Endothelial cell of umbilical vein (primary cell): ENCODE results near the gene MTFR1L. TPM values are rescaled to one million over a fixed set of nuclear protein-coding genes. Genes with fewer than 3 reads are reported as not detected.

Experiments used
- BruUV-seq: library from RNA; stranded (reverse); fragments of 400-500 nt; replicated peaks from 2 replicates; lab custom pipeline; 2021; lab: Mats Ljungman, UMichigan
- CTCF ChIA-PET: fragments of 300-600, 350-600 bp; sonication (Branson Sonifier 250); formaldehyde crosslinking; loops from one replicate; lab custom pipeline; 2021; ENCODE audit warnings: antibody characterized with exemption, inconsistent platforms; lab: Charles Lee
- POLR2A ChIA-PET: fragments of 300-600, 350-600 bp; sonication (Branson Sonifier 250); formaldehyde crosslinking; loops from one replicate; lab custom pipeline; 2021; ENCODE audit warnings: antibody characterized with exemption, inconsistent platforms; lab: Charles Lee
- DNase-seq: peaks from one replicate; pipeline ENCODE4 v3.0.0-alpha.2; 2011; ENCODE audit warnings: low read depth, low spot score
- FAIRE-seq: peaks from 2 replicates; lab custom pipeline; 2011; peaks lifted over from hg19 to GRCh38; lab: Jason Lieb, UNC
- H2AFZ ChIP-seq: 2 replicates; pipeline ENCODE4 v1.6.0; 2012; ENCODE audit warnings: low read depth, low read length, control low read depth, inconsistent platforms
- H3K27ac ChIP-seq: 2 replicates; pipeline ENCODE4 v1.5.1; 2011; ENCODE audit warnings: low read depth, mild to moderate bottlenecking, control low read depth, low read length, moderate library complexity; ENCODE audit not compliant: insufficient read depth
- H3K27me3 ChIP-seq, 2 experiments: 2 replicates each; pipeline versions ENCODE4 v1.6.0 to v1.6.1; 2011; ENCODE audit warnings: low read length in 2 of 2, mixed read lengths in 1 of 2; ENCODE audit not compliant: control insufficient read depth in 2 of 2, insufficient read depth in 2 of 2
- H3K36me3 ChIP-seq, 2 experiments: 2 replicates in 1 of 2; 3 replicates in 1 of 2; pipeline ENCODE4 v1.5.1; 2011; ENCODE audit warnings: low read length in 2 of 2, mild to moderate bottlenecking in 1 of 2, moderate library complexity in 1 of 2; ENCODE audit not compliant: control insufficient read depth in 2 of 2, insufficient read depth in 2 of 2; ENCODE audit errors: extremely low read depth in 1 of 2
- H3K4me1 ChIP-seq: 3 replicates; pipeline ENCODE4 v1.5.1; 2011; ENCODE audit warnings: mild to moderate bottlenecking, low read length; ENCODE audit not compliant: control insufficient read depth, insufficient read depth; ENCODE audit errors: extremely low read depth
- H3K4me2 ChIP-seq: 2 replicates; pipeline ENCODE4 v1.6.1; 2011; ENCODE audit warnings: low read length, control low read depth, mixed read lengths; ENCODE audit not compliant: insufficient read depth
- H3K4me3 ChIP-seq, 3 experiments: fragments of 200-600 bp in 1 of 3; sonication (generic), shearing (Covaris generic) in 1 of 3; replicated peaks in 1 of 3; 2 replicates each; pipeline ENCODE4 v1.5.1; 2011 to 2016; ENCODE audit warnings: control low read depth in 3 of 3, low read length in 3 of 3, mild to moderate bottlenecking in 2 of 3, inconsistent platforms in 1 of 3, low read depth in 1 of 3, moderate library complexity in 1 of 3; ENCODE audit not compliant: insufficient read depth in 1 of 3
- H3K79me2 ChIP-seq: 2 replicates; pipeline ENCODE4 v1.6.0; 2012; ENCODE audit warnings: low read length, inconsistent platforms; ENCODE audit not compliant: control insufficient read depth, insufficient read depth
- H3K9ac ChIP-seq: replicated peaks from 2 replicates; pipeline ENCODE3; 2011; ENCODE audit warnings: low read length, control low read depth; ENCODE audit not compliant: insufficient read depth; ENCODE audit errors: extremely low read depth
- H3K9me1 ChIP-seq: replicated peaks from 3 replicates; pipeline ENCODE4 v1.6.0; 2011; ENCODE audit warnings: mild to moderate bottlenecking, low read length; ENCODE audit not compliant: control insufficient read depth, insufficient read depth; ENCODE audit errors: extremely low read depth
- H3K9me3 ChIP-seq: replicated peaks from 2 replicates; pipeline ENCODE4 v1.5.1; 2012; ENCODE audit warnings: low read length, inconsistent platforms; ENCODE audit not compliant: control insufficient read depth, insufficient read depth
- H4K20me1 ChIP-seq: replicated peaks from 2 replicates; pipeline ENCODE3; 2011; ENCODE audit warnings: mild to moderate bottlenecking, low read length; ENCODE audit not compliant: control insufficient read depth, insufficient read depth; ENCODE audit errors: extremely low read depth
- CTCF ChIP-seq, 2 donors: IDR thresholded peaks; 1 replicate in 1 of 2; 2 replicates in 1 of 2; pipeline ENCODE4 v1.5.1; 2011; ENCODE audit warnings: low read length in 2 of 2, mild to moderate bottlenecking in 2 of 2, moderate library complexity in 2 of 2, control low read depth in 1 of 2, inconsistent platforms in 1 of 2, low read depth in 1 of 2; ENCODE audit not compliant: insufficient read depth in 1 of 2; ENCODE audit errors: extremely low read depth in 1 of 2
- EZH2 ChIP-seq: IDR thresholded peaks from 2 replicates; pipeline ENCODE4 v1.6.1; 2012; ENCODE audit warnings: borderline replicate concordance, low read depth, mild to moderate bottlenecking, moderate library complexity, low read length, inconsistent platforms; ENCODE audit not compliant: severe bottlenecking
- FOS ChIP-seq: IDR thresholded peaks from 2 replicates; pipeline ENCODE4 v1.6.1; 2011; ENCODE audit warnings: mild to moderate bottlenecking, low read length, moderate library complexity, borderline replicate concordance; ENCODE audit not compliant: insufficient read depth
- GATA2 ChIP-seq: IDR thresholded peaks from 2 replicates; pipeline ENCODE4 v1.7.0; 2011; ENCODE audit warnings: low read depth, mild to moderate bottlenecking, moderate library complexity, mixed read lengths, low read length; ENCODE audit not compliant: insufficient read length, insufficient read depth
- JUN ChIP-seq: IDR thresholded peaks from 2 replicates; pipeline ENCODE4 v1.6.1; 2011; ENCODE audit warnings: borderline replicate concordance, low read depth; ENCODE audit not compliant: insufficient read length, insufficient read depth
- MAX ChIP-seq: IDR thresholded peaks from 2 replicates; pipeline ENCODE4 v1.6.1; 2011; ENCODE audit not compliant: insufficient read depth, insufficient read length
- MYC ChIP-seq: IDR thresholded peaks from one replicate; pipeline ENCODE4 v1.6.1; 2011; ENCODE audit warnings: mild to moderate bottlenecking, low read depth, low read length
- POLR2A ChIP-seq: IDR thresholded peaks from 2 replicates; pipeline ENCODE4 v1.6.1; 2012; ENCODE audit warnings: low read depth, mild to moderate bottlenecking, control low read depth, low read length
- POLR2AphosphoS5 ChIP-seq: IDR thresholded peaks from 2 replicates; pipeline ENCODE4 v1.6.1; 2012; ENCODE audit warnings: low read depth, mild to moderate bottlenecking, control low read depth, low read length, moderate library complexity; ENCODE audit not compliant: insufficient read depth
- dilution Hi-C: fragments of 300-500 bp; cut with MboI; formaldehyde crosslinking; loops from one replicate; pipeline ENCODE4 v1.15.0; 2019; ENCODE audit warnings: low sequenced_read_pairs; ENCODE audit not compliant: extremely low pct_ligation_motif_present
- intact Hi-C: fragments of 100-400 bp; cut with micrococcal nuclease; formaldehyde crosslinking; loops from one replicate; pipeline ENCODE4 v1.10.0; 2022
- polyA plus RNA-seq, 4 experiments: library from polyadenylated mRNA; depleted of rRNA in 3 of 4; stranded (reverse) in 3 of 4; unstranded in 1 of 4; fragments of >200 nt; gene quantifications; 2 replicates each; pipeline versions ENCODE4 v1.2.1 to v1.2.3, GENCODE V29; 2011 to 2012; ENCODE audit warnings: missing spikeins in 1 of 4
- total RNA-seq: library from RNA; stranded (reverse); gene quantifications from 2 replicates; pipeline ENCODE4 v1.2.3, GENCODE V29; 2021

The MTFR1L gene
- total and polyA plus RNA-seq, 2 donors (not counting 3 experiments of a cell fraction or from before 2014, with no cell fraction given): 34.8 to 45.5 TPM

GRCh38 chr1:25817840-25818501 is 1.8 kb upstream of the MTFR1L start:
- H3K36me3 ChIP-seq: peaks cover 0 to 29% of the 10 kb centered on the region in 2 experiments
- TF ChIP-seq CTCF (IDR thresholded peaks at IDR 0.05; ENCODE audit: extremely low read depth in 1 of 2, insufficient read depth in 1 of 2, low read depth in 1 of 2, low read length in 2 of 2) (no peak), MAX (no peak), FOS (no peak), MYC (no peak), POLR2AphosphoS5 (no peak), EZH2 (no peak), JUN (no peak), POLR2A (no peak), GATA2 (no peak)
- no peaks in the 10 kb centered on the region for H4K20me1 ChIP-seq
- peaks cover 9% of the 10 kb centered on the region for H3K79me2 ChIP-seq
- dilution Hi-C loops (no loop called here), intact Hi-C loops (no loop called here)
- H3K9ac ChIP-seq: no peak overlapping the region
- no peak overlapping the region for H3K4me3 ChIP-seq
- no peak overlapping the region for H2AFZ ChIP-seq
- FAIRE-seq (no peak), DNase-seq (no peak)
- no peaks in the 10 kb centered on the region for H3K9me1 ChIP-seq
- H3K27ac ChIP-seq: no peak overlapping the region
- BruUV-seq: no TSS peak
- H3K27me3 ChIP-seq: no peaks in the 10 kb centered on the region
- ChIA-PET POLR2A (no interaction called here), CTCF (interaction anchor here (1.1 kb wide), 1 partner anchor 179 kb away, joined by 4 read pairs; the partner anchor contains the start of gene PAFAH2)
- H3K9me3 ChIP-seq: no peaks in the 10 kb centered on the region
- H3K4me1 ChIP-seq: peaks cover 14% of the 10 kb centered on the region
- no peak overlapping the region for H3K4me2 ChIP-seq
